Caco-2 (cell line): ENCODE data around the gene OST4. TPM values are rescaled to one million over a fixed set of nuclear protein-coding genes. Genes with fewer than 3 reads are reported as not detected.

Experiments
- BruUV-seq: library from RNA; stranded (reverse); fragments of 400-500 nt; replicated peaks from 2 replicates; lab custom pipeline; 2021; lab: Mats Ljungman, UMichigan
- CTCF ChIA-PET: fragments of 300-600 bp; sonication (Branson Sonifier 250); formaldehyde crosslinking; loops from one replicate; lab custom pipeline; 2022; ENCODE audit warnings: antibody characterized with exemption; lab: Charles Lee
- POLR2A ChIA-PET: fragments of 300-600 bp; sonication (Branson Sonifier 250); formaldehyde crosslinking; loops from one replicate; lab custom pipeline; 2022; ENCODE audit warnings: antibody characterized with exemption; lab: Charles Lee
- DNase-seq, 2 experiments: peaks; one replicate each; pipeline versions ENCODE4 v3.0.0 to v3.0.0-alpha.2; 2020 to 2022
- H3K27me3 ChIP-seq: replicated peaks from 2 replicates; pipeline ENCODE4 v1.6.0; 2011; ENCODE audit warnings: low read length; ENCODE audit not compliant: control insufficient read depth, insufficient read depth
- H3K36me3 ChIP-seq: 2 replicates; pipeline ENCODE4 v1.5.1; 2011; ENCODE audit warnings: low read length; ENCODE audit not compliant: control insufficient read depth, insufficient read depth
- H3K4me1 ChIP-seq: fragments of 250-450 bp; sonication (Bioruptor Pico); 2 replicates; pipeline ENCODE4 v1.5.1; 2020; ENCODE audit warnings: mild to moderate bottlenecking
- H3K4me3 ChIP-seq: 2 replicates; pipeline ENCODE4 v1.5.1; 2011; ENCODE audit warnings: low read depth, mild to moderate bottlenecking, control low read depth, low read length
- H3K9me3 ChIP-seq: fragments of 250-450 bp; sonication (Bioruptor Pico); 2 replicates; pipeline ENCODE4 v1.5.1; 2020; ENCODE audit warnings: mild to moderate bottlenecking, moderate library complexity
- H3K27ac Mint-ChIP-seq: one replicate; pipeline ENCODE4 v1.8.0; 2022; ENCODE audit warnings: mixed read lengths; ENCODE audit not compliant: unreplicated experiment
- H3K27me3 Mint-ChIP-seq: one replicate; pipeline ENCODE4 v1.8.0; 2022; ENCODE audit warnings: mixed read lengths; ENCODE audit not compliant: insufficient read depth, unreplicated experiment
- H3K36me3 Mint-ChIP-seq: one replicate; pipeline ENCODE4 v1.8.0; 2022; ENCODE audit warnings: mild to moderate bottlenecking, mixed read lengths; ENCODE audit not compliant: insufficient read depth, unreplicated experiment
- H3K4me1 Mint-ChIP-seq: one replicate; pipeline ENCODE4 v1.8.0; 2022; ENCODE audit warnings: low read depth, mixed read lengths; ENCODE audit not compliant: unreplicated experiment
- H3K4me3 Mint-ChIP-seq: one replicate; pipeline ENCODE4 v1.8.0; 2022; ENCODE audit warnings: mild to moderate bottlenecking, moderate library complexity, mixed read lengths; ENCODE audit not compliant: unreplicated experiment
- H3K9me3 Mint-ChIP-seq: one replicate; pipeline ENCODE4 v1.8.0; 2022; ENCODE audit warnings: mixed read lengths; ENCODE audit not compliant: unreplicated experiment
- intact Hi-C: fragments of 100-400 bp; cut with micrococcal nuclease; formaldehyde crosslinking; loops from one replicate; pipeline ENCODE4 v1.10.0; 2022; ENCODE audit not compliant: unreplicated experiment
- total RNA-seq: library from RNA; stranded (reverse); gene quantifications from 2 replicates; pipeline ENCODE4 v1.2.3, GENCODE V29; 2022
- TF ChIP-seq, protein P1 (sequence below), 2 experiments: fragments of 200-600 bp in 1 of 2; IDR thresholded peaks; 1 replicate in 1 of 2; 2 replicates in 1 of 2; pipeline versions ENCODE4 v1.5.1 to v1.8.0; 2011 to 2022; ENCODE audit warnings: antibody characterized with exemption in 1 of 2, control low read depth in 1 of 2, inconsistent platforms in 1 of 2, low read depth in 1 of 2, low read length in 1 of 2, mild to moderate bottlenecking in 1 of 2, moderate library complexity in 1 of 2; ENCODE audit not compliant: insufficient read depth in 1 of 2, severe bottlenecking in 1 of 2, unreplicated experiment in 1 of 2

OST4 gene
- total RNA-seq, 1 experiment from 2014 or later: 237 TPM

DNA sequence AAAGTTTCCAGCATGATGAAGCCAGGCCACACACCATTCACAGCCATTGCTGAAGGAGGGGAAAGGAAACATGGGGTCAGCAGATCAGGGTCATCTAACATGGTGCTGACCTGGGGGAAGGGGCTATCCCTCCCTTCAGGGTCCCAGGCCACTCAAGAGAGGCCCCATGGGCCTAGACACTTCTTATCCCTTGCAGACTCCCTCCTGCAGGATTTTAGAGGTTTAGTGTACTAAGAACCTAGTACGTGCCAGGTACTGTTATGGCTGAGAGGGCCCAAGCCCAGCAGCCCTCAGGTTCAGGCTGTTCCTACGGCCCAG is 23.9 kb upstream of the OST4 start:
- Mint-ChIP-seq H3K36me3 (no peaks in the 10 kb centered on the region), H3K27ac (no peak overlapping the region), H3K4me3 (peak overlapping the region; percentile 64), H3K9me3 (no peaks in the 10 kb centered on the region), H3K4me1 (peaks cover 11% of the 10 kb centered on the region), H3K27me3 (no peaks in the 10 kb centered on the region)
- H3K36me3 ChIP-seq: no peaks in the 10 kb centered on the region
- H3K4me3 ChIP-seq: no peak overlapping the region
- intact Hi-C loops: loop anchor here (5.0 to 10.0 kb wide), 2 partner anchors 117 to 189 kb away; partner anchors contain the start of genes ATRAID, SLC5A6 and TRIM54
- ChIA-PET CTCF (interaction anchor here (0.9 to 5.6 kb wide), 3 partner anchors 45 to 184 kb away, joined by 3 to 43 read pairs (median 4); no protein-coding TSS in a partner anchor), POLR2A (interaction anchor here (0.6 kb wide), 1 partner anchor 8 kb away, joined by 4 read pairs; no protein-coding TSS in a partner anchor)
- peaks cover 30% of the 10 kb centered on the region for H3K4me1 ChIP-seq
- DNase-seq: no peak
- TF ChIP-seq, protein P1, sequence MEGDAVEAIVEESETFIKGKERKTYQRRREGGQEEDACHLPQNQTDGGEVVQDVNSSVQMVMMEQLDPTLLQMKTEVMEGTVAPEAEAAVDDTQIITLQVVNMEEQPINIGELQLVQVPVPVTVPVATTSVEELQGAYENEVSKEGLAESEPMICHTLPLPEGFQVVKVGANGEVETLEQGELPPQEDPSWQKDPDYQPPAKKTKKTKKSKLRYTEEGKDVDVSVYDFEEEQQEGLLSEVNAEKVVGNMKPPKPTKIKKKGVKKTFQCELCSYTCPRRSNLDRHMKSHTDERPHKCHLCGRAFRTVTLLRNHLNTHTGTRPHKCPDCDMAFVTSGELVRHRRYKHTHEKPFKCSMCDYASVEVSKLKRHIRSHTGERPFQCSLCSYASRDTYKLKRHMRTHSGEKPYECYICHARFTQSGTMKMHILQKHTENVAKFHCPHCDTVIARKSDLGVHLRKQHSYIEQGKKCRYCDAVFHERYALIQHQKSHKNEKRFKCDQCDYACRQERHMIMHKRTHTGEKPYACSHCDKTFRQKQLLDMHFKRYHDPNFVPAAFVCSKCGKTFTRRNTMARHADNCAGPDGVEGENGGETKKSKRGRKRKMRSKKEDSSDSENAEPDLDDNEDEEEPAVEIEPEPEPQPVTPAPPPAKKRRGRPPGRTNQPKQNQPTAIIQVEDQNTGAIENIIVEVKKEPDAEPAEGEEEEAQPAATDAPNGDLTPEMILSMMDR (IDR thresholded peaks at IDR 0.05; ENCODE audit: insufficient read depth in 1 of 2, low read depth in 1 of 2, low read length in 1 of 2, severe bottlenecking in 1 of 2, unreplicated experiment in 1 of 2): no peak
- no TSS peak for BruUV-seq
- H3K27me3 ChIP-seq: no peaks in the 10 kb centered on the region
- no peaks in the 10 kb centered on the region for H3K9me3 ChIP-seq

- no peaks in the 10 kb centered on the region for H3K27me3 ChIP-seq
- TF ChIP-seq, protein P1 (IDR thresholded peaks at IDR 0.05; ENCODE audit: insufficient read depth in 1 of 2, low read depth in 1 of 2, low read length in 1 of 2, severe bottlenecking in 1 of 2, unreplicated experiment in 1 of 2): no peak
- peaks cover 11% of the 10 kb centered on the region for H3K4me1 Mint-ChIP-seq
- H3K36me3 ChIP-seq: no peaks in the 10 kb centered on the region
- ChIA-PET CTCF (interaction anchor here (0.6 to 1.6 kb wide), 5 partner anchors 13 to 186 kb away, joined by 3 to 6 read pairs (median 4); no protein-coding TSS in a partner anchor), POLR2A (no interaction called here)
- no peaks in the 10 kb centered on the region for H3K36me3 Mint-ChIP-seq
- H3K4me3 ChIP-seq: no peak overlapping the region
- H3K9me3 ChIP-seq: no peaks in the 10 kb centered on the region
- intact Hi-C loops: loop anchor here (10.0 kb wide), 1 partner anchor 190 kb away; the partner anchor contains the start of gene TRIM54
- H3K27ac Mint-ChIP-seq: no peak overlapping the region
- no peaks in the 10 kb centered on the region for H3K9me3 Mint-ChIP-seq
- H3K27me3 Mint-ChIP-seq: no peaks in the 10 kb centered on the region
- no peak for DNase-seq
- H3K4me1 ChIP-seq: peaks cover 30% of the 10 kb centered on the region
- H3K4me3 Mint-ChIP-seq: no peak overlapping the region
- no TSS peak for BruUV-seq
Measured at GRCh38 chr2:27094353-27094984, 23.0 kb upstream of the OST4 start.

GRCh38 chr2:27093430-27094352 is 22.2 kb upstream of the OST4 start:
- Mint-ChIP-seq H3K27me3 (no peaks in the 10 kb centered on the region), H3K4me3 (no peak overlapping the region), H3K27ac (no peak overlapping the region), H3K9me3 (no peaks in the 10 kb centered on the region), H3K36me3 (no peaks in the 10 kb centered on the region), H3K4me1 (peaks cover 11% of the 10 kb centered on the region)
- Histone ChIP-seq H3K27me3 (no peaks in the 10 kb centered on the region), H3K4me1 (peaks cover 30% of the 10 kb centered on the region), H3K4me3 (no peak overlapping the region), H3K36me3 (no peaks in the 10 kb centered on the region), H3K9me3 (no peaks in the 10 kb centered on the region)
- ChIA-PET CTCF (interaction anchor here (0.6 to 1.6 kb wide), 6 partner anchors 13 to 186 kb away, joined by 3 to 8 read pairs (median 4); partner anchors contain the start of gene SLC30A3), POLR2A (no interaction called here)
- DNase-seq: peak in 1 of 2 experiments; percentile 27
- BruUV-seq: no TSS peak
- intact Hi-C loops: loop anchor here (10.0 kb wide), 1 partner anchor 191 kb away; the partner anchor contains the start of gene TRIM54
- TF ChIP-seq, protein P1 (IDR thresholded peaks at IDR 0.05; ENCODE audit: insufficient read depth in 1 of 2, low read depth in 1 of 2, low read length in 1 of 2, severe bottlenecking in 1 of 2, unreplicated experiment in 1 of 2): no peak
